Central memory CD8-positive, alpha-beta T cell (primary cell): ENCODE results near the gene EGR4.

ENCODE experiments used
- ATAC-seq: fragments of 150-1000 bp; cut with Tn5 transposase; replicated peaks from 2 replicates; pipeline ENCODE4 v1.10.0; 2022; ENCODE audit warnings: mild to moderate bottlenecking, moderate FRiP score, moderate number of reproducible peaks; ENCODE audit not compliant: poor library complexity, severe bottlenecking; ENCODE audit errors: extremely low read depth
- DNase-seq, 2 donors: peaks; one replicate each; pipeline ENCODE4 v3.0.0; 2021; ENCODE audit warnings: low spot score in 2 of 2
- H3K27ac Mint-ChIP-seq: one replicate; pipeline ENCODE4 v1.8.0; 2022; ENCODE audit warnings: low read depth, mild to moderate bottlenecking, moderate library complexity, mixed read lengths
- H3K27me3 Mint-ChIP-seq: one replicate; pipeline ENCODE4 v1.8.0; 2022; ENCODE audit warnings: mixed read lengths
- H3K36me3 Mint-ChIP-seq: one replicate; pipeline ENCODE4 v1.8.0; 2022; ENCODE audit warnings: mild to moderate bottlenecking, moderate library complexity, mixed read lengths; ENCODE audit not compliant: insufficient read depth
- H3K4me1 Mint-ChIP-seq: one replicate; pipeline ENCODE4 v1.8.0; 2022; ENCODE audit warnings: mixed read lengths
- H3K4me3 Mint-ChIP-seq: one replicate; pipeline ENCODE4 v1.8.0; 2022; ENCODE audit warnings: mild to moderate bottlenecking, moderate library complexity, mixed read lengths
- H3K9me3 Mint-ChIP-seq: one replicate; pipeline ENCODE4 v1.8.0; 2022; ENCODE audit warnings: mixed read lengths

EGR4 gene

DNA sequence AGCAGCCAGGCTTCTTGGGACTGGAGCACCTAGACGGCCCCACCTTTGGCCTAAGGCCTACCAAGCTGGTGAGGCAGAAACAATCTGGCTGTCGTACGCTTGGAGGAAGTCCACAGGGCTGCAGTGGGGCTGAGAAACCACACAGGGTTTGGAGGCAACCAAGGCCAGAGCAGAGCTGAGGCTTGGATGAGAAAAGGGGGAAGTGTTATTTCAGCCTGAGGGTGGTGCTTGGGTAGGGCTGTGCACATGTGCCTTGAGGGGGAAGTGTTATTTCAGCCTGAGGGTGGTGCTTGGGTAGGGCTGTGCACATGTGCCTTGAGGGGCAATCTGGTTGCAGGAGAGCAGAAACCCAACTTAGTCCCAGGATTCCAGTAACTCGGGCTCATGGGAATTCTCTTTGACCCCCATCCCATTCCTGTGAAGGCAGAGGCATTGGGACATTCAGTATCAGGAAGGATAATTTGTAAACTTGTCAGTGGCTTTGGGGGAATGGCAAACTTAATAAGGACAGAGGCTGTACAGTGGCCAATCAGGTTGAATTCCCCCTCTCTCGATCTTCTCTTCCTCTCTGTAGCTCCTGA lies 8.1 kb downstream of the EGR4 start:
- DNase-seq, result no peak
- peaks cover 22% of the 10 kb centered on the region for H3K27me3 Mint-ChIP-seq
- no peaks in the 10 kb centered on the region for H3K9me3 Mint-ChIP-seq
- no peaks in the 10 kb centered on the region for H3K36me3 Mint-ChIP-seq
- peaks cover 13% of the 10 kb centered on the region for H3K4me1 Mint-ChIP-seq
- H3K27ac Mint-ChIP-seq, result no peak overlapping the region
- peak overlapping the region; percentile 72 for H3K4me3 Mint-ChIP-seq
- peak; percentile 57 for ATAC-seq

DNA sequence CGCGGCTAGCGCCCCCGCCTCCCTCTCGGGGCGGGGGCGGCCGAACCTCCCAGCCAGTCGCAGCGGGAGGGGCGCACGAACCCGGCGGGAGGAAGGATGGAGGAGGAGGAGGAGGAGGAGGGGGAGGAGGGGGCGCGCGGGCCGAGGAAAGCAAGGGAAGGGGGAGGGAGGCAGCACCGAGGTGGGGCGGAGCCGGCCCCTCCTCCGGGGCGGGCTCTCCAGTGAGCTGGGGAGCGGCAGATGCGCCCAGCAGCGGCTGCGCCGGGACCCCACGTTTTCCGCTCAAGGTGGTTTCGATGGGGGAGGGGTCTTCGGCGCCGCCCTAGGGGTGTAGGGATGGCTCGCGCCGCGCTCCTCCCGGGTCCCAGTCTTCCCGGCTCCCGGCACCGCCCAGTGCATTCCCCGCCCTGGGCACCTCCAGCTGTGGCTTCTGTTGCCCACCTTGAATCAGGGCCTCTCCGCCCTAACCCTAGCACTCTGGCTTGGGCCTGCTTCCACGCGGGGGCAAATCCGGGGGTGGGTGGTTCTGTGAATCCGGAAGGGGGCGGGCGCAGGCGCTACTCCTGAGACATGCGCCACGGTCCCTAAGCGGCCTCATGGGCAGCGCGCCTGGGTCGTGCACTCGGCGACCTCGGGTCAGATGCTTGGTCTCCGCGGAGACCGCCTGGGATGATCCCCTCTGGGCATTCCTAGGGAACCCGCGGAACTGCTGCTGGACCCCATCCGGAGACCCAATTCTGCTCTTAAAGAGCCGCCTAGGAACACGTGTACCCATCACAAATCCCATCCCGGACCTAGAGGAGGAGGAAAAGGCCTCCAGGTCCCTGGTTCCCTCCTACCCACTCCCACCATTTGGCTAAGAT lies 8.8 kb downstream of the EGR4 start, which contains the start of gene FBXO41:
Gene FBXO41 (minus strand): TSS at position 183 of the 863 bp plus-strand sequence. CDS start 14,848 bp downstream, outside the sequence.
- DNase-seq (peak in 1 of 2 donors; percentile 40), ATAC-seq (peak; percentile 78)
- Mint-ChIP-seq H3K27me3 (peaks cover 17% of the 10 kb centered on the region), H3K9me3 (no peaks in the 10 kb centered on the region), H3K4me3 (peak within 1 kb of the TSS; percentile 72), H3K4me1 (peaks cover 14% of the 10 kb centered on the region), H3K36me3 (no peaks in the 10 kb centered on the region), H3K27ac (no peak within 1 kb of the TSS)

DNA sequence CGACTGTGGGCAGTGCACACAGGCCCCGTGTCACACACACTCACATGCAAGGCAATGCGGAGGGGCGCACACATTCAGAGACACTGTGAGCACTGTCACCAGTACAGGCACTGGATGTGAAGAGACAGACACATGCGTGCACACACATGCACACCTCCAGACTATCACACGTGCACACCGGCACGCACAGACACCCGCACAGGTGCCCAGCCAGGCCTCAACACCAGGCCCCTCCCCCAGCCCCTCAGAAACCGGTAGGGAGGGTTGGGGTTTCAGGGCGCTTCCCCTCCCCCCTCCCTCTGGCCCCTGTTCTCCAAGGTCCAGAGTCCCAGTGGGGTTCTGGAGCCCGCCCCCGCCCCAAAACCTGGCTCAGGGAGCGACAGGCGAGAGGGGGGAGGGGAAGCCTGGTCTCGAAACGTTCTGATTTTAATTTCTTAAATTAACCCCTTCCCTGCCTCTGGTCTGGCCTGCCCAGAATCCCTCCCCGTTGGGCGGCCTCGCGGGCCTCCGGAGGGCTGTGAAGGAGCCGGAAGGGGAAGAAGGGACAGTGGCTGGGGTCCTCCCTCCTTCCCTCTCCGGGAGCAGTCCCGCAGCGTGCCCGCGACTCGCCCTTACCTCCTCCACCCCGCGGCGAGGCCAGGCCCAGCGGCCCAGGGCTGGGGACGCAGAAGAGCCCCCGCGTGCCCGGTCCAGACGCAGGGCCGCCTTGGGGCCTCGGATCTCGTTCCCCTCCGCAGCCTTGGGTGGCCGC lies 9.6 kb downstream of the EGR4 start:
- Mint-ChIP-seq H3K4me1 (peaks cover 22% of the 10 kb centered on the region), H3K4me3 (peak overlapping the region; percentile 72), H3K27me3 (peaks cover 9% of the 10 kb centered on the region), H3K27ac (no peak overlapping the region), H3K36me3 (no peaks in the 10 kb centered on the region), H3K9me3 (no peaks in the 10 kb centered on the region)
- ATAC-seq (peak; percentile 10), DNase-seq (no peak)

DNA sequence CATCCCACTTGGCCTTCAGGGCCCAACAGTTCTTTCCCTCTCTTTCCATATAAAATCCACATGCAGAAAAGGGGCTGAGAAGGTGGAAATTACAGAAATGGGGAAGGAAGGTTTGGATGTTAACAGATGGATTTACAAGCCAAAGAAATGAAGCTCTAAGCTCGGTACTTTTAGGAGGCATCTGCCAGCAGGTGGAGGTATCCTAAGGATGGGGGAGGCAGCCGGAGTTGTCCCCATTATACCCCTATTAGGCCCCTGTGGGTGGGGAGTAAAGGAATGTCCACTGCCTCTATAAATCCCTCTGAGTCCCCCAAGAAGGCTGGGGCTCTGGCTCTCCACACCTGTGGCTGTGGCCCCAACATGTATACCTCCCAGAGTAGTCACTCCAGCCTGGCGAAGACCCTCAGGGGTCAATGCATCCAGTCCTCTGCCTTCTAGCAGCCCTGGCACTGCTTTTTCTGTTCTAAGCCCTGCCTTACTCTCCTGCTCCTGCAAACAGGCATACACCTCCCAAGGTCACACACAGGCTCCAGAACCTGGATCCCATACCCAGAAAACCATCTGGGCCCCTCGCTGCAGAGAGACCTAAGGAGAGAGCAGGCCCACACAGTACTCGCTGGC lies 10.3 kb downstream of the EGR4 start:
- Mint-ChIP-seq H3K9me3 (no peaks in the 10 kb centered on the region), H3K4me1 (peaks cover 27% of the 10 kb centered on the region), H3K4me3 (peak overlapping the region; percentile 72), H3K27me3 (peaks cover 3% of the 10 kb centered on the region), H3K27ac (no peak overlapping the region), H3K36me3 (no peaks in the 10 kb centered on the region)
- DNase-seq, result no peak
- no peak for ATAC-seq

DNA sequence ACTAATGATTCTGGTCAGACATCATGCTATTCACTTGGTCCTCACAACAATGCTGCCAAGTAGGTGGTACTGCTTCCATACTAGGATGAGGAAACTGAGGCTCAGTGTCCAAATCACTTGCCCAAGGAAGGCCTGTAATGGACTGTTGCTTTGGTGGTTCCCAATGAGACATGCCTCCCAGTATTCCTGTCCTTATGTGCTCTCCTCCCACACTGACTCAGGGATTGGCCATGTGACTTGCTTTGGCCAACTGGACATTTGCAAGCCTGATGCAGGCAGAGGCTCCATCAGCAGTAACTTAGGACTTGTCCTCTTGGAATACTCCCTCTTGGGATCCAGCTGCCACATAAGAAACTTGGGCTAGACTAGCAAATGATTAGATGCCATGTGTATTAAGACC lies 12.1 kb downstream of the EGR4 start:
- H3K4me1 Mint-ChIP-seq, result peaks cover 27% of the 10 kb centered on the region
- H3K9me3 Mint-ChIP-seq, result no peaks in the 10 kb centered on the region
- no peak overlapping the region for H3K4me3 Mint-ChIP-seq
- no peak overlapping the region for H3K27ac Mint-ChIP-seq
- H3K36me3 Mint-ChIP-seq, result peaks cover 4% of the 10 kb centered on the region
- DNase-seq, result no peak
- H3K27me3 Mint-ChIP-seq, result no peaks in the 10 kb centered on the region
- ATAC-seq, result no peak

DNA sequence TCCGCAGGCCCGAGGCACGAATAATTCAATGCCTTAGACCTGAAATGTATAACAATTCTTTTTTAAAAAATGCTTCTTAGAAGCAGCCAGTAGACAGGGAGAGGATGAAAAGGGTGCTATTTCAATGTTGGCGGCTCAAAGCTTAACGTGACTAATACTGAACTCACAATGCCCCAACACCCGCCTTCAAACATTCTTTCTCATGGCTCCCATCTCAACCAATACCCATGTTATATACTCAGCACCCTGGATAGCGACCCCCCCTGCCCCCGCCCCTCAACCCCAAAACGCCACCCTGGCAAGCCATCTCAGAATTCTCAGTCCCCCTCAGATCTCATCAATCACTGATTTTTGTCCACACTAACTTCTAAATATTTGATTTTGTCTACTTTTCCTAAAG lies 13.5 kb downstream of the EGR4 start:
- Mint-ChIP-seq H3K9me3 (no peaks in the 10 kb centered on the region), H3K4me3 (no peak overlapping the region), H3K27ac (no peak overlapping the region), H3K36me3 (peaks cover 4% of the 10 kb centered on the region), H3K27me3 (no peaks in the 10 kb centered on the region), H3K4me1 (peaks cover 14% of the 10 kb centered on the region)
- ATAC-seq, result no peak
- no peak for DNase-seq

DNA sequence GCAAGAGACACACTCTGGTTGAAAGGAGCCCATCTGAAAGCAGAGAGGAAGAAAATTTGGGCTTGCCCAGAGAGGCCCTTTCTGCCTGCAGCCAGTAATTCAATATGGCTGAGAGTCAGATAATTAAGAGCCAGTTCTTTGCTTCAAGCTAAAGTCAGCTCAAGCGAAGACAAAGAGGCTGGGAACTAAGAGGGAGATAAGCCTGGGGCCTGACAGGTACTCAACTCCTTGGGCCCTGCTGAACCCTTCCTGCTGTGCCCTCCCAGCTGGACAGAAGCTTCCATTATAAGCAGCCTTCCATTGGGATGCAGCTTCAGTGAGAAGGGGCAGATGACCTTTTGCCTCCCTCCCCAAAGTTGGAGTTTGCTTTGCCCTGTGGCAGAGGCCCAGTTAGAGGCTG lies 21.1 kb downstream of the EGR4 start:
- peaks cover 5% of the 10 kb centered on the region for H3K36me3 Mint-ChIP-seq
- peaks cover 23% of the 10 kb centered on the region for H3K4me1 Mint-ChIP-seq
- no peak for DNase-seq
- no peak for ATAC-seq
- H3K27me3 Mint-ChIP-seq, result no peaks in the 10 kb centered on the region
- H3K4me3 Mint-ChIP-seq, result no peak overlapping the region
- no peaks in the 10 kb centered on the region for H3K9me3 Mint-ChIP-seq
- no peak overlapping the region for H3K27ac Mint-ChIP-seq

DNA sequence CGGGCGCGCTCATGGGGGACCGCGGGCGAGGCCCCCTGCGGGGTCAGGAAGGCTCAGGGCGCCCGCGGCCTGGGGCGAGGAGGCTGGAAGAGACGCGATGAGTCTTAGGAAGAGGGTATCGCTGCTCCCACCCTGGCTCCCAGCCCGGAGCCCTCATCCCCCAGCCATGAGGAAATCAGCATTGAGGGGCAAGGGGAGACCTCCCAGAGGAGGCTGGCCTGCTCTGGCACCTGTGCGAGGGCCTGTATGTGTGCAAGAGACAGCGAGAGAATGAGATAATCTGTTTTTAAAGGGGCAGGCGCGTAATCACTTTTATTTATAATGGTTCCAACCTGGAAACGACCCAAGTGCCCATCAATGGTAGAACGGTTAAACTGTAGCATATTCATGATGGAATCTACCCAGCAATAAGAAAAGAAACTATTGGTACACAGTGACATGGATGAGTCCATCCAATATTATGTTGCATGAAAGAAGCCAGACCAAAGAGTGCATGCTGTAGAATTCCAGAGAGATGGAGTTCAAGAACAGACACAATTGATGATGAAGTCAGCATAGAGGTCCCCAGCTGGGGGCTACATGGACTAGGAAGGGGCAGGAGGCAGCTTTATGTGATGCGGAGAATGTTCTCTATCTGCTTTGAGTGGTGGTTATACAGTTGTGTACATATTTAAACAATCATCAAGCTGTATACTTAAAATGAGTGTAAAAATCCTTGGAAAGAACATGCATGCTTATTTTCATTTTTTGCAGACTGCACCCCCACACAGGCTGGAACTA lies 23.5 kb downstream of the EGR4 start:
- Mint-ChIP-seq H3K27ac (no peak overlapping the region), H3K4me3 (peak overlapping the region; percentile 55), H3K36me3 (peaks cover 3% of the 10 kb centered on the region), H3K4me1 (peaks cover 29% of the 10 kb centered on the region), H3K27me3 (no peaks in the 10 kb centered on the region), H3K9me3 (no peaks in the 10 kb centered on the region)
- DNase-seq (no peak), ATAC-seq (peak; percentile 3)

DNA sequence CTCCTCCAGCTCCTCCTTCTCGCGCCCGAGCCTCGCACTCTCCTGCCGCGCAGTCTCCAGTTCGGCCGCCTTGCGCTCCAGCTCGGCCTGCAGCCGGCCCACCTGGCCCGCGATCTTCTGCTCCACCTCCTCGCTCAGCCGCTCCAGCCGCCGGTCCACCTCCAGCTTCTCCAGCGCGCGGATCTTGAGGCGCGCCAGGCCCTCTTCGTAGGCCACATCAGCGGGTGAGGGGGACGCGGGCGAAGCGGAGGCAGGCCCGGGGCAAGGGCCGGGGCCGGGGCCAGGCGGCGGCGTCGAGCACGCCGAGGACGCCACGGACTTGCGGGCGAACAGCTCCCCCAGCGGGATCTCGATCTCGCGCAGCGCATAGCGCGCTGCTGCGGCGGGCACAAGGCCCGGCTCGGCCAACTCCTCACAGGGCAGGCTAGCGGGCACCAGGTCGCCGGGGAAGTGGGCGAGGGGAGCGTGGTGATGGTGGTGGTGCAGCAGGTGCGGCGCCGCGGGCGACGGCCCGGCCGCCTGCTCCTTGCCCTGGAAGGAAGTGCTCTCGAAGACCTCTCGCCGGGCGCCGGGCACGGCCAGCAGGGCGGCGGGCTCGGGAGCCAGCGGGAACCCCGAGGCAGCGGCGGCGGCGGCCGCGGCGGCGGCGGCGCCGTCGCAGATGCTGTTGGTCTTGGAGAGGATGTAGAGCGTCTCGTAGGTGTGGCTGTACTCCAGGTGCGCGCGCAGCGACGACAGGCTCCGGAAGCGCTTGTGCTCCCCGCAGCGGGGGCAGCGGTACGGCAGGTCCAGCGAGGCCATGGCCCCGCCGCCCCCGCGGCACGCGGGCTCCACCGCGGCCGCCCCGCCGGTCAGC lies 24.3 kb downstream of the EGR4 start:
- H3K9me3 Mint-ChIP-seq, result no peaks in the 10 kb centered on the region
- H3K27me3 Mint-ChIP-seq, result no peaks in the 10 kb centered on the region
- ATAC-seq (peak; percentile 92), DNase-seq (peak; percentile 52 to 54)
- H3K4me1 Mint-ChIP-seq, result peaks cover 29% of the 10 kb centered on the region
- peaks cover 5% of the 10 kb centered on the region for H3K36me3 Mint-ChIP-seq
- peak overlapping the region; percentile 47 for H3K27ac Mint-ChIP-seq
- H3K4me3 Mint-ChIP-seq, result peak overlapping the region; percentile 55

DNA sequence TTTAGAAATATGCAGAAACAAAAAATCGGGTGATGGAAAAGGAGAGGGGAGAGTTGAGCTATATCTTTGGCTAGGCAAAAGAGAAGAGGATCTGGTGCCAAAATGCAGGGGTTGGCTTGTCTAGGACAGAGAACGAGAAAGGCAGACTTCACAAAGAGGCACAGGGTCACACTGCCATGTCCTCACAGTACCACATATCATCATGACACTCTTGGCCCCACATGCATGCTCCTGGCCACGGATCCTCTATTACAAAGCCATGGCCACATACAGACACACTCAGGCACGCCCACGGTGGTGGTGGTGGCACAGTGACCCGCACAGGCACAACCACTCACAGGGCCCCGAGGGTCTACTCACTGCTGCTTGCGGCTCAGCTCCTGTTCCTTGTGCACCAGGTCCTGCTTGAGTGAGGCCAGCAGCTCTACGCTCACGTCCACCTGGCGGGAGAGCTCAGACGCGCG lies 24.9 kb downstream of the EGR4 start:
- Mint-ChIP-seq H3K27me3 (no peaks in the 10 kb centered on the region), H3K4me1 (peaks cover 29% of the 10 kb centered on the region), H3K9me3 (no peaks in the 10 kb centered on the region), H3K4me3 (peak overlapping the region; percentile 39), H3K27ac (peak overlapping the region; percentile 47), H3K36me3 (peaks cover 6% of the 10 kb centered on the region)
- no peak for ATAC-seq
- DNase-seq, result no peak

DNA sequence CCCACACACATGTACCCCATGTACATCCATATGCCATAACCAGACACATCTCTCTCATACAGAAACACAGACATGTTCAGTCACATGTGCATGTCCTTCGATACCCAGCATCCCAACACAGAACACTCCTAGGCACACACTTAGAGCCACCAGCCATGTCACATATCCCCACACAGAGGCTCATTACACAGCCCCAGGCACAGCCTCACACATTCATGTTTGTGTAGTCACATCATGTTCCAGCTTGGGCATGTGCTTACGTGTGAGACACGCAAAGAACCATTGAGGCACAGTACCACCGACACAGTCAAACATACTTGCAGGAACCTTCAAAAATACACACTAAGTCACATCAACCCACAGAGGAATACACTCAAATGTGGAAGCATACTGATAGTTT lies 26.3 kb downstream of the EGR4 start:
- ATAC-seq (no peak), DNase-seq (no peak)
- no peaks in the 10 kb centered on the region for H3K9me3 Mint-ChIP-seq
- H3K36me3 Mint-ChIP-seq, result peaks cover 7% of the 10 kb centered on the region
- peaks cover 29% of the 10 kb centered on the region for H3K4me1 Mint-ChIP-seq
- no peaks in the 10 kb centered on the region for H3K27me3 Mint-ChIP-seq
- no peak overlapping the region for H3K27ac Mint-ChIP-seq
- no peak overlapping the region for H3K4me3 Mint-ChIP-seq
